ENCODE results near the gene CBLIF.
"Not testable (repeated sequence)": the region's sequence is repeated elsewhere in the genome, so short reads cannot be mapped to it uniquely, and the experiment has no call there.

CBLIF gene

GRCh38 chr11:59862252-59862651 is 17.0 kb upstream of the CBLIF start:
- TF ChIP-seq CTCF (IDR thresholded peaks at IDR 0.05; ENCODE audit: insufficient read depth, missing control alignments), result no peak
- no peak for DNase-seq (ENCODE audit: insufficient read length, low spot score)
- no peak for FAIRE-seq

- FAIRE-seq (no peak), DNase-seq (ENCODE audit: insufficient read length, low spot score) (no peak)
- TF ChIP-seq CTCF (IDR thresholded peaks at IDR 0.05; ENCODE audit: insufficient read depth, missing control alignments), result no peak
Observed at GRCh38 chr11:59859673-59860072, 14.4 kb upstream of the CBLIF start.

GRCh38 chr11:59857439-59858434 is 12.4 kb upstream of the CBLIF start:
- TF ChIP-seq CTCF (IDR thresholded peaks at IDR 0.05; ENCODE audit: insufficient read depth, missing control alignments), result no peak
- FAIRE-seq (no peak), DNase-seq (ENCODE audit: insufficient read length, low spot score) (no peak)

- no peak for FAIRE-seq
- no peak for TF ChIP-seq CTCF (IDR thresholded peaks at IDR 0.05; ENCODE audit: insufficient read depth, missing control alignments)
Observed at GRCh38 chr11:59854871-59855270, 9.6 kb upstream of the CBLIF start.

GRCh38 chr11:59851416-59851815 is 6.1 kb upstream of the CBLIF start:
- FAIRE-seq; DNase-seq (ENCODE audit: insufficient read length, low spot score): not testable (repeated sequence)

More at GRCh38 chr11:59854871-59855270, 9.6 kb upstream of the CBLIF start:
- no peak for DNase-seq (ENCODE audit: insufficient read length, low spot score)

- not testable (repeated sequence) for DNase-seq (ENCODE audit: insufficient read length, low spot score); FAIRE-seq
Observed at GRCh38 chr11:59849551-59849950, 4.3 kb upstream of the CBLIF start.

- FAIRE-seq (no peak), DNase-seq (ENCODE audit: insufficient read length, low spot score) (no peak)
- no peak for TF ChIP-seq CTCF (IDR thresholded peaks at IDR 0.05; ENCODE audit: insufficient read depth, missing control alignments)
Observed at GRCh38 chr11:59849129-59849528, 3.8 kb upstream of the CBLIF start.

GRCh38 chr11:59848439-59848838 is 3.1 kb upstream of the CBLIF start:
- not testable (repeated sequence) for DNase-seq (ENCODE audit: insufficient read length, low spot score); FAIRE-seq
